GM23338 (cell line): ENCODE measurements around the gene OTOG. TPM values are rescaled to one million over a fixed set of nuclear protein-coding genes. Genes with fewer than 3 reads are reported as not detected.

Experiments used
- ATAC-seq: fragments of 200-7000 bp; cut with Tn5 transposase; 3 replicates; pipeline ENCODE4 v1.9.1; 2020
- DNase-seq: peaks from one replicate; pipeline ENCODE4 v3.0.0-alpha.2; 2015; ENCODE audit warnings: low spot score
- H2AFZ ChIP-seq: fragments of 200-600 bp; sonication (generic); 2 replicates; pipeline ENCODE4 v1.8.0; 2016; ENCODE audit warnings: antibody characterized with exemption, mild to moderate bottlenecking, moderate library complexity
- H3F3A ChIP-seq: fragments of 200-600 bp; sonication (generic); replicated peaks from 2 replicates; pipeline ENCODE4 v1.8.0; 2017; ENCODE audit warnings: antibody characterized with exemption, mixed run types, low read depth
- H3K27ac ChIP-seq: fragments of 200-600 bp; sonication (generic); 2 replicates; pipeline ENCODE4 v1.6.1; 2016; ENCODE audit warnings: low read depth
- H3K27me3 ChIP-seq: fragments of 200-600 bp; sonication (generic); 2 replicates; pipeline ENCODE4 v1.8.0; 2016; ENCODE audit warnings: mild to moderate bottlenecking, mixed run types, moderate library complexity; ENCODE audit not compliant: insufficient read depth
- H3K36me3 ChIP-seq: fragments of 200-600 bp; sonication (generic); 2 replicates; pipeline ENCODE4 v1.8.0; 2016; ENCODE audit warnings: mild to moderate bottlenecking; ENCODE audit not compliant: insufficient read depth
- H3K4me1 ChIP-seq: fragments of 200-600 bp; sonication (generic); 2 replicates; pipeline ENCODE4 v1.8.0; 2016; ENCODE audit warnings: mild to moderate bottlenecking, moderate library complexity; ENCODE audit not compliant: insufficient read depth
- H3K4me2 ChIP-seq: fragments of 200-600 bp; sonication (generic); 2 replicates; pipeline ENCODE4 v1.7.1; 2017; ENCODE audit warnings: mixed run types
- H3K4me3 ChIP-seq: fragments of 200-600 bp; sonication (generic); 2 replicates; pipeline ENCODE4 v1.6.1; 2016; ENCODE audit warnings: mixed run types
- H3K79me2 ChIP-seq: fragments of 200-600 bp; sonication (generic); replicated peaks from 2 replicates; pipeline ENCODE4 v1.8.0; 2017; ENCODE audit warnings: mild to moderate bottlenecking; ENCODE audit not compliant: insufficient read depth
- H3K9me2 ChIP-seq: fragments of 200-600 bp; sonication (generic); 2 replicates; pipeline ENCODE4 v1.8.0; 2017; ENCODE audit not compliant: insufficient read depth
- H4K20me1 ChIP-seq: fragments of 200-600 bp; sonication (generic); replicated peaks from 2 replicates; pipeline ENCODE4 v1.8.0; 2017; ENCODE audit warnings: mild to moderate bottlenecking; ENCODE audit not compliant: insufficient read depth
- H3K27ac Mint-ChIP-seq: 2 replicates; pipeline ENCODE4 v1.8.0; 2020; ENCODE audit warnings: inconsistent platforms, mild to moderate bottlenecking, moderate library complexity, mixed read lengths
- H3K27me3 Mint-ChIP-seq: 3 replicates; pipeline ENCODE4 v1.8.0; 2022; ENCODE audit warnings: low read depth, mild to moderate bottlenecking, moderate library complexity, mixed read lengths, inconsistent platforms; ENCODE audit not compliant: insufficient read depth, poor library complexity
- H3K36me3 Mint-ChIP-seq: 3 replicates; pipeline ENCODE4 v1.8.0; 2021; ENCODE audit warnings: low read depth, mild to moderate bottlenecking, inconsistent platforms, moderate library complexity, mixed read lengths
- H3K4me1 Mint-ChIP-seq: 3 replicates; pipeline ENCODE4 v1.8.0; 2020; ENCODE audit warnings: mild to moderate bottlenecking, inconsistent platforms, mixed read lengths
- H3K4me3 Mint-ChIP-seq: 3 replicates; pipeline ENCODE4 v1.8.0; 2021; ENCODE audit warnings: moderate library complexity, mild to moderate bottlenecking, inconsistent platforms, mixed read lengths
- H3K9me3 Mint-ChIP-seq: 3 replicates; pipeline ENCODE4 v1.8.0; 2020; ENCODE audit warnings: moderate library complexity, mild to moderate bottlenecking, inconsistent platforms, mixed read lengths
- CTCF ChIP-seq, 2 experiments: fragments of 200-600 bp in 1 of 2; sonication (generic) in 1 of 2; conservative IDR thresholded peaks; 2 replicates each; pipeline versions ENCODE4 v1.5.1 to v1.6.1; 2016 to 2017; ENCODE audit warnings: antibody characterized with exemption in 2 of 2, low read depth in 2 of 2, mild to moderate bottlenecking in 2 of 2, moderate library complexity in 1 of 2
- EZH2phosphoT487 ChIP-seq: fragments of 200-600 bp; sonication (generic); IDR thresholded peaks from one replicate; pipeline ENCODE4 v1.8.1; 2018; ENCODE audit warnings: antibody characterized with exemption; ENCODE audit not compliant: unreplicated experiment
- REST ChIP-seq: IDR thresholded peaks from one replicate; pipeline ENCODE4 v1.6.1; 2018; ENCODE audit warnings: antibody characterized with exemption; ENCODE audit not compliant: unreplicated experiment
- STAT1 ChIP-seq: IDR thresholded peaks from one replicate; pipeline ENCODE4 v1.6.1; 2016; ENCODE audit warnings: antibody characterized with exemption; ENCODE audit not compliant: unreplicated experiment
- ZNF462 ChIP-seq: fragments of 250-450 bp; sonication (Bioruptor Pico); IDR thresholded peaks from 2 replicates; pipeline ENCODE4 v1.5.0; 2020; ENCODE audit warnings: mild to moderate bottlenecking, moderate library complexity
- polyA plus RNA-seq: library from polyadenylated mRNA; unstranded; fragments of >200 nt; fragmentation: Nextera tagmentation; extraction: Ambion mirVana; gene quantifications from 2 replicates; pipeline ENCODE4 v1.2.1, GENCODE V29; 2016
- total RNA-seq: library from RNA; depleted of rRNA; stranded (reverse); fragments of >200 nt; shearing (Covaris generic); gene quantifications from 2 replicates; pipeline ENCODE4 v1.2.3, GENCODE V29; 2014

OTOG gene
- total and polyA plus RNA-seq, 2 experiments from 2014 or later: 0.40 to 0.52 TPM

GRCh38 chr11:17588166-17588565, 41.1 kb downstream of the OTOG start (continued):
- TF ChIP-seq ZNF462 (CRISPR knock-in tag): no peak

GRCh38 chr11:17588721-17589120, 41.7 kb downstream of the OTOG start:
- Histone ChIP-seq H2AFZ (no peak overlapping the region), H3K36me3 (no peaks in the 10 kb centered on the region), H3F3A (no peaks in the 10 kb centered on the region), H3K4me2 (no peak overlapping the region), H3K9me2 (no peaks in the 10 kb centered on the region), H3K27ac (no peak overlapping the region), H3K27me3 (no peaks in the 10 kb centered on the region), H3K4me3 (no peak overlapping the region), H3K79me2 (no peaks in the 10 kb centered on the region), H4K20me1 (no peaks in the 10 kb centered on the region), H3K4me1 (no peaks in the 10 kb centered on the region)
- DNase-seq: no peak
- H3K27me3 Mint-ChIP-seq: peaks cover 2% of the 10 kb centered on the region
- H3K27ac Mint-ChIP-seq: no peak overlapping the region
- no peak overlapping the region for H3K4me3 Mint-ChIP-seq
- no peak for ATAC-seq
- H3K9me3 Mint-ChIP-seq: no peaks in the 10 kb centered on the region; the same call in 2 of the 3 replicates
- H3K4me1 Mint-ChIP-seq: no peaks in the 10 kb centered on the region
- H3K36me3 Mint-ChIP-seq: no peaks in the 10 kb centered on the region
- TF ChIP-seq EZH2phosphoT487: no peak
- TF ChIP-seq CTCF (conservative IDR thresholded peaks at IDR 0.05; ENCODE audit: low read depth in 2 of 2): no peak
- TF ChIP-seq REST: no peak
- no peak for TF ChIP-seq STAT1
